BJ (cell line): ENCODE data around the gene PRRX2. TPM values are rescaled to one million over a fixed set of nuclear protein-coding genes. Genes with fewer than 3 reads are reported as not detected.
"Not testable (repeated sequence)": the region's sequence is repeated elsewhere in the genome, so short reads cannot be mapped to it uniquely, and the experiment has no call there.

Experiments
- CTCF ChIA-PET: fragments of 350-600 bp; formaldehyde crosslinking; extraction: SDS; loops from one replicate; lab custom pipeline; 2021; ENCODE audit warnings: antibody characterized with exemption, inconsistent platforms; lab: Yijun Ruan, JAX
- POLR2A ChIA-PET: fragments of 300-600 bp; sonication (Branson Sonifier 250); formaldehyde crosslinking; extraction: SDS; loops from one replicate; lab custom pipeline; 2021; ENCODE audit warnings: antibody characterized with exemption; lab: Charles Lee
- DNase-seq: peaks from one replicate; pipeline ENCODE4 v3.0.0-alpha.2; 2011; ENCODE audit warnings: low read depth
- H3K27me3 ChIP-seq: 2 replicates; pipeline ENCODE4 v1.6.0; 2011; ENCODE audit warnings: low read length; ENCODE audit not compliant: control insufficient read depth, insufficient read depth
- H3K36me3 ChIP-seq: 2 replicates; pipeline ENCODE4 v1.5.1; 2011; ENCODE audit warnings: low read length; ENCODE audit not compliant: control insufficient read depth, insufficient read depth
- H3K4me3 ChIP-seq: 2 replicates; pipeline ENCODE4 v1.5.1; 2011; ENCODE audit warnings: low read depth, mild to moderate bottlenecking, control low read depth, low read length
- CTCF ChIP-seq: IDR thresholded peaks from 2 replicates; pipeline ENCODE4 v1.5.1; 2011; ENCODE audit warnings: low read depth, mild to moderate bottlenecking, control low read depth, inconsistent platforms, low read length, moderate library complexity; ENCODE audit not compliant: insufficient read depth
- polyA plus RNA-seq: library from polyadenylated mRNA; depleted of rRNA; stranded (reverse); fragments of >200 nt; gene quantifications from 2 replicates; pipeline ENCODE4 v1.2.3, GENCODE V29; 2011

Gene PRRX2
- polyA plus RNA-seq, 1 experiment, result 37.4 TPM

GRCh38 chr9:129635099-129636065 is 30.1 kb upstream of the PRRX2 start:
- peaks cover 52% of the 10 kb centered on the region for H3K36me3 ChIP-seq
- POLR2A ChIA-PET, result no interaction called here
- H3K4me3 ChIP-seq, result no peak overlapping the region
- DNase-seq, result no peak
- H3K27me3 ChIP-seq, result no peaks in the 10 kb centered on the region
- CTCF ChIA-PET, result no interaction called here
- TF ChIP-seq CTCF, result no peak

GRCh38 chr9:129636343-129636742 is 29.1 kb upstream of the PRRX2 start:
- H3K4me3 ChIP-seq, POLR2A ChIA-PET, DNase-seq, H3K27me3 ChIP-seq: not testable (repeated sequence)
- CTCF ChIA-PET, result interaction anchor here (1.2 kb wide), 1 partner anchor 494 kb away, joined by 3 read pairs; no protein-coding TSS in a partner anchor
- peaks cover 52% of the 10 kb centered on the region for H3K36me3 ChIP-seq

GRCh38 chr9:129637102-129637501 is 28.3 kb upstream of the PRRX2 start:
- ChIA-PET POLR2A (no interaction called here), CTCF (interaction anchor here (0.9 to 1.5 kb wide), 5 partner anchors 8 to 505 kb away, joined by 3 to 6 read pairs (median 3); no protein-coding TSS in a partner anchor)
- H3K4me3 ChIP-seq, result no peak overlapping the region
- DNase-seq, result no peak
- no peak for TF ChIP-seq CTCF
- peaks cover 52% of the 10 kb centered on the region for H3K36me3 ChIP-seq
- no peaks in the 10 kb centered on the region for H3K27me3 ChIP-seq

GRCh38 chr9:129637673-129638439 is 27.6 kb upstream of the PRRX2 start:
- TF ChIP-seq CTCF, result no peak
- no peak for DNase-seq
- Histone ChIP-seq H3K27me3 (no peaks in the 10 kb centered on the region), H3K4me3 (no peak overlapping the region), H3K36me3 (peaks cover 49% of the 10 kb centered on the region)
- POLR2A ChIA-PET, result no interaction called here
- CTCF ChIA-PET, result interaction anchor here (0.7 to 6.2 kb wide), 7 partner anchors 9 to 506 kb away, joined by 3 to 71 read pairs (median 5); no protein-coding TSS in a partner anchor

GRCh38 chr9:129639034-129639630 is 26.3 kb upstream of the PRRX2 start:
- Histone ChIP-seq H3K27me3 (no peaks in the 10 kb centered on the region), H3K4me3 (no peak overlapping the region), H3K36me3 (peaks cover 42% of the 10 kb centered on the region)
- ChIA-PET POLR2A (interaction anchor here (0.5 to 0.6 kb wide), 3 partner anchors 13 to 332 kb away, joined by 3 to 7 read pairs (median 3); partner anchors contain the start of gene NTMT1), CTCF (interaction anchor here (0.6 to 6.2 kb wide), 9 partner anchors 9 to 507 kb away, joined by 3 to 79 read pairs (median 14); no protein-coding TSS in a partner anchor)
- DNase-seq, result no peak
- no peak for TF ChIP-seq CTCF
